ENCODE results near the gene TMEM145.

Gene TMEM145

DNA sequence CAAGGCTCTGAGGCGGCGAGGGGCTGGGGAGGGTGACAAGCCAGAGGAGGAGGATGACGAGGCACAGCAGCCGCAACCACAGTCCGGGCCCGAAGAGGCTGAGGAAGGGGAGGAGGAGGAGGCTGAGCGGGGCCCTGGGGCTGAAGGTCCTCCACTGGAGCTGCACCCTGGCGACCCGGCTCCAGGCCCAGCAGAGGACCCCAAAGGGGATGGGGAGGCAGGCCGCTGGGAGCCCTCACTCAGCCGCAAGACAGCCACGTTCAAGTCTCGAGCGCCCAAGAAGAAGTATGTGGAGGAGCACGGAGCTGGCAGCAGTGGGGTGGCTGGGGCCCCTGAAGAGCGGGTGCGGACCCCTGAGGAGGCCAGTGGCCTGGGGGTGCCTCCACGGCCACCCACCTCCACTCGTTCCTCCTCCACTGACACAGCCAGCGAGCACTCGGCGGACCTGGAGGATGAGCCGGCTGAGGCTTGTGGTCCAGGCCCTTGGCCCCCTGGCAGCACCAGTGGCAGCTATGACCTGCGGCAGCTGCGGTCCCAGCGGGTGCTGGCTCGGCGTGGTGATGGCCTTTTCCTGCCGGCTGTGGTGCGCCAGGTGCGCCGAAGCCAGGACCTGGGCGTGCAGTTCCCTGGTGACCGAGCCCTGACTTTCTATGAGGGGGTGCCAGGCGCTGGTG lies 41.1 kb upstream of the TMEM145 start:
- Histone ChIP-seq H3K4me1 (ENCODE audit: control insufficient read depth, insufficient read depth, low read length) (peaks cover 32% of the 10 kb centered on the region), H3K9ac (ENCODE audit: low read length) (no peak overlapping the region), H3K4me3 (ENCODE audit: low read length) (no peak overlapping the region), H3K27me3 (replicated peaks; ENCODE audit: control insufficient read depth, insufficient read depth, low read length) (no peaks in the 10 kb centered on the region), H3K36me3 (ENCODE audit: control insufficient read depth, insufficient read depth, low read length, severe bottlenecking) (peaks cover 27% of the 10 kb centered on the region), H3K9me3 (ENCODE audit: control insufficient read depth, low read length) (no peaks in the 10 kb centered on the region)
- no peak for DNase-seq (ENCODE audit: low read depth)

DNA sequence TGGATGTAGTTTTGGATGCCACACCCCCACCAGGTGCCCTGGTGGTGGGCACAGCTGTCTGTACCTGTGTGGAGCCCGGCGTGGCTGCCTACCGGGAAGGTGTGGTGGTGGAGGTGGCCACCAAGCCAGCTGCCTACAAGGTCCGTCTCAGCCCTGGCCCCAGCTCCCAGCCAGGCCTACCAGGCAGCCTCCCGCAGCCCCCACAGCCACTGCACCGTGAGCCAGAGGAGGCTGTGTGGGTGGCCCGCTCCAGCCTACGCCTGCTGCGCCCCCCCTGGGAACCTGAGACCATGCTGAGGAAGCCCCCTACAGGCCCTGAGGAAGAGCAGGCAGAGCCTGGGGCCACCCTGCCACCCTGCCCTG lies 40.6 kb upstream of the TMEM145 start:
- H3K4me3 ChIP-seq (ENCODE audit: low read length) = no peak overlapping the region
- H3K36me3 ChIP-seq (ENCODE audit: control insufficient read depth, insufficient read depth, low read length, severe bottlenecking) = peaks cover 27% of the 10 kb centered on the region
- peaks cover 32% of the 10 kb centered on the region for H3K4me1 ChIP-seq (ENCODE audit: control insufficient read depth, insufficient read depth, low read length)
- no peaks in the 10 kb centered on the region for H3K27me3 ChIP-seq (replicated peaks; ENCODE audit: control insufficient read depth, insufficient read depth, low read length)
- H3K9ac ChIP-seq (ENCODE audit: low read length) = no peak overlapping the region
- DNase-seq (ENCODE audit: low read depth) = no peak
- H3K9me3 ChIP-seq (ENCODE audit: control insufficient read depth, low read length) = no peaks in the 10 kb centered on the region

DNA sequence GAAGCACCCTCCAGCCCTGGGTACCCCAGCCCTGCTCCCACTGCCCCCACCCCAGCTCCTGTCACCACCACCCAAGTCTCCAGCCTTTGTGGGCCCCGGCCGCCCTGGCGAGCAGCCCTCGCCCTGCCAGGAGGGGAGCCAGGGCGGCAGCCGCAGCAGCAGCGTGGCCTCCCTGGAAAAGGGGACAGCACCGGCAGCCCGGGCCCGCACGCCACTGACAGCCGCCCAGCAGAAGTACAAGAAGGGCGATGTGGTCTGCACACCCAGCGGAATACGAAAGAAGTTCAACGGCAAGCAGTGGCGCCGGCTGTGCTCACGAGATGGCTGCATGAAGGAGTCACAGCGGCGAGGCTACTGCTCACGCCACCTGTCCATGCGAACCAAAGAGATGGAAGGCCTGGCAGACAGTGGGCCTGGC lies 40.1 kb upstream of the TMEM145 start:
- Histone ChIP-seq H3K9me3 (ENCODE audit: control insufficient read depth, low read length) (no peaks in the 10 kb centered on the region), H3K36me3 (ENCODE audit: control insufficient read depth, insufficient read depth, low read length, severe bottlenecking) (peaks cover 27% of the 10 kb centered on the region), H3K4me1 (ENCODE audit: control insufficient read depth, insufficient read depth, low read length) (peaks cover 32% of the 10 kb centered on the region), H3K4me3 (ENCODE audit: low read length) (no peak overlapping the region), H3K27me3 (replicated peaks; ENCODE audit: control insufficient read depth, insufficient read depth, low read length) (no peaks in the 10 kb centered on the region), H3K9ac (ENCODE audit: low read length) (no peak overlapping the region)
- no peak for DNase-seq (ENCODE audit: low read depth)

DNA sequence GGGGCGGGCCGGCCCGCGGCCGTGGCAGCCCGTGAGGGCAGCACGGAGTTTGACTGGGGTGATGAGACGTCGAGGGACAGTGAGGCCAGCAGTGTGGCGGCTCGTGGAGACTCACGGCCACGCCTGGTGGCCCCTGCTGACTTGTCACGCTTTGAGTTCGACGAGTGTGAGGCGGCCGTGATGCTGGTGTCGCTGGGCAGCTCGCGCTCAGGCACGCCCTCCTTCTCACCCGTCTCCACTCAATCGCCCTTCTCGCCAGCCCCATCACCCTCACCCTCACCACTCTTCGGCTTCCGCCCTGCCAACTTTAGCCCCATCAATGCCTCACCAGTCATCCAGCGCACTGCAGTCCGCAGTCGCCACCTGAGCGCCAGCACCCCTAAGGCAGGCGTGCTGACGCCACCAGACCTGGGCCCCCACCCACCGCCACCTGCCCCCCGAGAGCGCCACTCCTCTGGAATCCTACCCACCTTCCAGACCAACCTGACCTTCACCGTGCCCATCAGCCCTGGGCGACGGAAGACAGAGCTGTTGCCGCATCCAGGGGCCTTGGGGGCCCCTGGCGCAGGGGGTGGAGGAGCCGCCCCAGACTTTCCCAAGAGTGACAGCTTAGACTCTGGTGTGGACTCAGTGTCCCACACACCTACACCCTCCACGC lies 39.6 kb upstream of the TMEM145 start:
- no peak for DNase-seq (ENCODE audit: low read depth)
- no peaks in the 10 kb centered on the region for H3K27me3 ChIP-seq (replicated peaks; ENCODE audit: control insufficient read depth, insufficient read depth, low read length)
- peaks cover 27% of the 10 kb centered on the region for H3K36me3 ChIP-seq (ENCODE audit: control insufficient read depth, insufficient read depth, low read length, severe bottlenecking)
- no peak overlapping the region for H3K4me3 ChIP-seq (ENCODE audit: low read length)
- peaks cover 38% of the 10 kb centered on the region for H3K4me1 ChIP-seq (ENCODE audit: control insufficient read depth, insufficient read depth, low read length)
- H3K9me3 ChIP-seq (ENCODE audit: control insufficient read depth, low read length) = no peaks in the 10 kb centered on the region
- no peak overlapping the region for H3K9ac ChIP-seq (ENCODE audit: low read length)

DNA sequence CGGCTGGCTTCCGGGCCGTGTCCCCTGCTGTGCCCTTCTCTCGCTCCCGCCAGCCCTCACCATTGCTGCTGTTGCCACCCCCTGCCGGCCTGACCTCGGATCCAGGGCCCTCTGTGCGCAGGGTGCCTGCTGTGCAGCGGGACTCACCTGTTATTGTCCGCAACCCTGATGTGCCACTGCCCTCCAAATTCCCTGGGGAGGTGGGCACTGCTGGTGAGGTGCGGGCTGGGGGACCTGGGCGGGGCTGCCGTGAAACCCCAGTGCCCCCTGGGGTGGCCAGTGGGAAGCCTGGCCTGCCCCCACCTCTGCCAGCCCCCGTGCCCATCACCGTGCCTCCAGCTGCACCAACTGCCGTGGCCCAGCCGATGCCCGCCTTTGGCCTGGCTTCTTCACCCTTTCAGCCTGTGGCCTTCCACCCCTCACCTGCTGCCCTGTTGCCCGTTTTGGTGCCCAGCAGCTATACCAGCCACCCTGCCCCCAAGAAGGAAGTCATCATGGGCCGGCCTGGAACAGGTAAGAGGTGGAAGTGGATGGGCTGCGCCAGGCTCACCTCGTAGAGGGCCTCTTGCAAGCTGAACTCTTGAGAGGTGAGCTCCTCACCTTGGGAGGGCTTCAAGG lies 38.9 kb upstream of the TMEM145 start:
- H3K27me3 ChIP-seq (replicated peaks; ENCODE audit: control insufficient read depth, insufficient read depth, low read length) = no peaks in the 10 kb centered on the region
- H3K9me3 ChIP-seq (ENCODE audit: control insufficient read depth, low read length) = no peaks in the 10 kb centered on the region
- H3K4me3 ChIP-seq (ENCODE audit: low read length) = no peak overlapping the region
- H3K36me3 ChIP-seq (ENCODE audit: control insufficient read depth, insufficient read depth, low read length, severe bottlenecking) = peaks cover 27% of the 10 kb centered on the region
- H3K9ac ChIP-seq (ENCODE audit: low read length) = no peak overlapping the region
- peaks cover 44% of the 10 kb centered on the region for H3K4me1 ChIP-seq (ENCODE audit: control insufficient read depth, insufficient read depth, low read length)
- no peak for DNase-seq (ENCODE audit: low read depth)

DNA sequence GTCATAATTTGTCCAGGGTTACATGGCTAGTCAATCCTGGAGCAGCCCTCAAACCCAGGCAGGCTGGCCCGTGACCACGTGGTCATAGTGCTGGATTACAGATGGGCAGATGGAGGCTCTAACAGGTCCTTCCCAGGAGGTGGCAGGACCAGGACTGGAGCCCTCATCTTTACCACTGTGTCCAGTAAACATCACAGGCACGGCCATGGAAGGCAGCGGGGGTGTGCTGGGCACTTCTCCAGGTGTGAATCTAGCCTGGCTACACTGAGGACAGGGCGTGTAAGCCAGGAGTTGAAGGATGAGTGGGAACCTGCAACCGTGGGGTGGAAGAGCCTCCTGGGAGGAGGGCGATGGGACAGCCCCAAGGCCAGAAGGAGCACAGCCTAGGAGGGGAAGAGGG lies 38.0 kb upstream of the TMEM145 start:
- Histone ChIP-seq H3K36me3 (ENCODE audit: control insufficient read depth, insufficient read depth, low read length, severe bottlenecking) (peaks cover 27% of the 10 kb centered on the region), H3K4me3 (ENCODE audit: low read length) (no peak overlapping the region), H3K27me3 (replicated peaks; ENCODE audit: control insufficient read depth, insufficient read depth, low read length) (no peaks in the 10 kb centered on the region), H3K9ac (ENCODE audit: low read length) (peak overlapping the region; percentile 34), H3K9me3 (ENCODE audit: control insufficient read depth, low read length) (no peaks in the 10 kb centered on the region), H3K4me1 (ENCODE audit: control insufficient read depth, insufficient read depth, low read length) (peaks cover 44% of the 10 kb centered on the region)
- no peak for DNase-seq (ENCODE audit: low read depth)

DNA sequence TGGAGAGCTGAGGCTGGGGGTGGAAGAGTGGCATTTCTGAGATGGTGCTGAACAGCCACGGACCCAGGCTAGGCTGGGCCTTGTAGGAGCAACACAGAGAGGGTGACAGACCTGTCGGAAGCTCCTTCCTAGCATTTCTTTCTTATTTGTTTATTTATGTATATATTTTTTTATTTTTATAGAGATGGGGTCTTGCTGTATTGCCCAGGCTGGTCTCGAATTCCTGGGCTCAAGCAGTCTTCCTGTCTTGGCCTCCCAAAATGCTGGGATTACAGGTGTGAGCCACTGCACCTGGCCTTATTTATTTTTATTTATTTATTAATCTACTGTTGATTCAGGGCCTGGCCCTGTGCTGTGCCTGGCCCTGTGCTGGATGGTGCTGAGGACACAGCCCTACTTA lies 37.6 kb upstream of the TMEM145 start:
- H3K27me3 ChIP-seq (replicated peaks; ENCODE audit: control insufficient read depth, insufficient read depth, low read length) = no peaks in the 10 kb centered on the region
- peak overlapping the region; percentile 43 for H3K9ac ChIP-seq (ENCODE audit: low read length)
- no peak overlapping the region for H3K4me3 ChIP-seq (ENCODE audit: low read length)
- H3K36me3 ChIP-seq (ENCODE audit: control insufficient read depth, insufficient read depth, low read length, severe bottlenecking) = peaks cover 27% of the 10 kb centered on the region
- no peak for DNase-seq (ENCODE audit: low read depth)
- peaks cover 41% of the 10 kb centered on the region for H3K4me1 ChIP-seq (ENCODE audit: control insufficient read depth, insufficient read depth, low read length)
- no peaks in the 10 kb centered on the region for H3K9me3 ChIP-seq (ENCODE audit: control insufficient read depth, low read length)

DNA sequence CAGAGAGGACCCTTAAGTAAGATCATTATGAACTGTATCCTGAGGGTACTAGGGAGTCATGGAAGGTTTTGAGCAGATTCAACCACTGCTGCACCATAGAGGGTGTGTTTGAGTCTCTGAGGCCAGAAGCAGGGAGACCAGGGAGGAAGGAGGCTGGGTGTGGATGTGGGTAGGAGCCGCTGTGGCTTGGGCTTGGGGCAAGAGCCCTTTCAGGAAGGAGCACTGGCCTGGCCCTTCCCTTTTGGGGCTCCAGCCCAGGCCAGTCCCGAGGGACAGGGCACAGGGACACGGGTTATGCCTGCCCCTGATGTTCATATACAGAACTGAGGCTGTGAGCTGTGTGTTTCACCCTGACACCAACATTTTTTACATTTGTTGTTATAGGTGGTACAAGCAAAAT lies 36.8 kb upstream of the TMEM145 start:
- peak overlapping the region; percentile 43 for H3K9ac ChIP-seq (ENCODE audit: low read length)
- peaks cover 35% of the 10 kb centered on the region for H3K4me1 ChIP-seq (ENCODE audit: control insufficient read depth, insufficient read depth, low read length)
- H3K9me3 ChIP-seq (ENCODE audit: control insufficient read depth, low read length) = no peaks in the 10 kb centered on the region
- H3K4me3 ChIP-seq (ENCODE audit: low read length) = no peak overlapping the region
- DNase-seq (ENCODE audit: low read depth) = no peak
- H3K36me3 ChIP-seq (ENCODE audit: control insufficient read depth, insufficient read depth, low read length, severe bottlenecking) = peaks cover 27% of the 10 kb centered on the region
- no peaks in the 10 kb centered on the region for H3K27me3 ChIP-seq (replicated peaks; ENCODE audit: control insufficient read depth, insufficient read depth, low read length)

DNA sequence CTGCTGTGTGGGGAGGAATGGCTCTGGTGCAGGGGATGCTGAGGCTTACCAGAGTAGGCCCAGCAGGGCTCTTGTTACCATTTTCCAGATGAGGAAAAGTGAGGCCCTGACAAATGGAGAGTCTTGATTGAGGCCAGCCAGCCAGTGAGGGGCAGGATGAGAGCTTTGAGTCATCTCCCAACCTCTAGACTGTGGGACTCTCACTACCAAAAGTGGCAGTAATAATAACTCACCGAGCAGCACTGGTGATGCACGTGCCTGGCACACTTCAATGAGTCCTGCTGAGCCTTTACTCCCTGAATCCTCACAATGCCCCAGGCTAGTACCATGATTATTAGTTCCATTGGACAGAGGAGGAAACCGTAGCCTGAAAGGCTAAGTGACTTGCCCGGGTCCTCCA lies 36.3 kb upstream of the TMEM145 start:
- Histone ChIP-seq H3K36me3 (ENCODE audit: control insufficient read depth, insufficient read depth, low read length, severe bottlenecking) (peaks cover 27% of the 10 kb centered on the region), H3K27me3 (replicated peaks; ENCODE audit: control insufficient read depth, insufficient read depth, low read length) (no peaks in the 10 kb centered on the region), H3K4me3 (ENCODE audit: low read length) (no peak overlapping the region), H3K9ac (ENCODE audit: low read length) (peak overlapping the region; percentile 32), H3K4me1 (ENCODE audit: control insufficient read depth, insufficient read depth, low read length) (peaks cover 38% of the 10 kb centered on the region), H3K9me3 (ENCODE audit: control insufficient read depth, low read length) (no peaks in the 10 kb centered on the region)
- no peak for DNase-seq (ENCODE audit: low read depth)

DNA sequence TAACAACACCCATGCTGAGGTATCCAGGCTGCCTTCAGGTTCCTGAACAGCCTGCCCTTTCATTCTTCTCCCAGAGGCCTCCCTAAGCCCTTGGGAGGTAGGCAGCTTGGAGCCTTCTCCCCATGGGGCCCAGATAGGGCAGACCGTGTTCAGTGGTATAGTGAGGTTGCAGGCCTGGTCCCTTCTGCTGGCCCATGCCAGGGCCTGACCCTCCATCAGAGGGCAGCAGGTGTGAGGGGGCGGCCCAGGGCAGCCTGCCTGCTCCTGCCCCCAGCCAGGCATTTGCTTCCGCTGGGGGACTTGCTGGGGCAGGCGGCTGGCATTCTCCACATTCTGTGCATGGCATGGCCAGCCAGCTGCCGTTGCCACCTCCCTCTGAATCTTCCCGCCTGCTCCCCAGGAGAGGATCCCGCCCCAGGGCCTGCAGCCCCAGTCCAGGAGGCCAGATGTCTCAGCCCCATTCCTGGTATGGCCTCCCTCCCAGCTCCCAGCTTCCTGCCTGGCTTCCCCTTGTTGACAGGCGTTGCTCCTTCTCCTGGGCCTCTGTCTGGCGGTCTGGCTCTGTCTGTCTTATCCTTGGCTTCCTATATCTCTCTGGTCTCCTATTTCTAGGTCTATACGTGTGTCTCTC lies 35.2 kb upstream of the TMEM145 start:
- Histone ChIP-seq H3K27me3 (replicated peaks; ENCODE audit: control insufficient read depth, insufficient read depth, low read length) (no peaks in the 10 kb centered on the region), H3K36me3 (ENCODE audit: control insufficient read depth, insufficient read depth, low read length, severe bottlenecking) (peaks cover 21% of the 10 kb centered on the region), H3K9me3 (ENCODE audit: control insufficient read depth, low read length) (no peaks in the 10 kb centered on the region), H3K9ac (ENCODE audit: low read length) (peak overlapping the region; percentile 88), H3K4me3 (ENCODE audit: low read length) (no peak overlapping the region), H3K4me1 (ENCODE audit: control insufficient read depth, insufficient read depth, low read length) (peaks cover 47% of the 10 kb centered on the region)
- peak; percentile 67 for DNase-seq (ENCODE audit: low read depth)

DNA sequence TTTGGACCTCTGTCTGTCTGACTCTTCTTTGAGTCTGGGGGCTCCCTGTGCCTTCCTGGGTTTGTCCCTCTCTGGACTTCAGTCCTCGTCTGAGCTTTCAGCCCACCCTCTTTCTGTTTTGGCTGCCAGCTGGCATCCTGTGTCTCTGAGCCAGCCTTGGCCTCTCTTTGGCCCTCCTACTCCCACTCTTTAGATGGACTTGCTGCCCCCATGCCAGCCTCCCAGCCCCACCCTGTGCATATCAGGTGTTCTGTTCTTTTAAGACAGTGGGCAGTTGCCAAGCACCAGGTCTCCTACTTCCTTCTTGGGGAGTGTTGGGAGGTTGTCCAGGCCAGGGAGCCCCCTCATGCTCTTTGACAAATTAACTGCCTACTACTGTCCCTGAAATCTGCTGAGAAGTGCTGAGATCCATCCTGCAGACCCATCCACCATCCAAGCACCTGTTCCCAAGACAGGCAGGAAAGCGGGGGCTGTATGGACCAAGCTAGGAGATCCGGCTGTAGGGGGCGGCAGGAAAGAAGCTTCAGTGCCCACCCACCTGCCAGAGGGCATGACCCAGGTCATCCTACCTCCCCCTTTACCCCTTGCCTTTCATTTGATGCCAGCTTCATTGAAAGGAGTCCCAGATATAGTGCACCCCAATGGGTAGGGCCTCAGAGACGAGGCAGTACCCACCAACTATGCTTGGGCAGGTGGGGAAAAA lies 34.5 kb upstream of the TMEM145 start:
- Histone ChIP-seq H3K27me3 (replicated peaks; ENCODE audit: control insufficient read depth, insufficient read depth, low read length) (no peaks in the 10 kb centered on the region), H3K4me1 (ENCODE audit: control insufficient read depth, insufficient read depth, low read length) (peaks cover 53% of the 10 kb centered on the region), H3K9me3 (ENCODE audit: control insufficient read depth, low read length) (no peaks in the 10 kb centered on the region), H3K4me3 (ENCODE audit: low read length) (no peak overlapping the region), H3K9ac (ENCODE audit: low read length) (peak overlapping the region; percentile 88), H3K36me3 (ENCODE audit: control insufficient read depth, insufficient read depth, low read length, severe bottlenecking) (peaks cover 14% of the 10 kb centered on the region)
- no peak for DNase-seq (ENCODE audit: low read depth)
